Measurements from ENCODE around the gene CNPPD1.

Gene CNPPD1

GRCh38 chr2:219176818-219177551, at the start of gene CNPPD1:
Gene CNPPD1 (minus strand): TSS chr2:219176925. CDS start chr2:219176828, 97 bp downstream.
- DNase-seq (ENCODE audit: low read depth in 2 of 2), result peak; percentile 72 to 77

GRCh38 chr2:219225350-219225749, 48.6 kb upstream of the CNPPD1 start:
- DNase-seq (ENCODE audit: low read depth in 2 of 2), result no peak

GRCh38 chr2:219223831-219224610, 47.3 kb upstream of the CNPPD1 start:
- DNase-seq (ENCODE audit: low read depth in 2 of 2), result no peak

GRCh38 chr2:219221957-219222518, 45.3 kb upstream of the CNPPD1 start:
- no peak for DNase-seq (ENCODE audit: low read depth in 2 of 2)

- no peak for DNase-seq (ENCODE audit: low read depth in 2 of 2)
Observed at GRCh38 chr2:219220652-219221402, 44.1 kb upstream of the CNPPD1 start.

- no peak for DNase-seq (ENCODE audit: low read depth in 2 of 2)
Observed at GRCh38 chr2:219219784-219220532, 43.2 kb upstream of the CNPPD1 start.

- peak; percentile 57 to 83 for DNase-seq (ENCODE audit: low read depth in 2 of 2)
Observed at GRCh38 chr2:219218732-219219701, 42.3 kb upstream of the CNPPD1 start, which contains the start of gene ABCB6. Gene ABCB6 (minus strand): TSS chr2:219218958. CDS start chr2:219218673, 285 bp downstream.

GRCh38 chr2:219218217-219218731, 41.5 kb upstream of the CNPPD1 start:
- DNase-seq (ENCODE audit: low read depth in 2 of 2), result no peak

GRCh38 chr2:219216535-219216915, 39.8 kb upstream of the CNPPD1 start:
- DNase-seq (ENCODE audit: low read depth in 2 of 2), result no peak

GRCh38 chr2:219215871-219216534, 39.3 kb upstream of the CNPPD1 start:
- no peak for DNase-seq (ENCODE audit: low read depth in 2 of 2)

GRCh38 chr2:219214786-219215185, 38.1 kb upstream of the CNPPD1 start:
- DNase-seq (ENCODE audit: low read depth in 2 of 2), result no peak

GRCh38 chr2:219214141-219214540, 37.4 kb upstream of the CNPPD1 start:
- no peak for DNase-seq (ENCODE audit: low read depth in 2 of 2)

GRCh38 chr2:219213486-219214071, 36.9 kb upstream of the CNPPD1 start:
- DNase-seq (ENCODE audit: low read depth in 2 of 2), result no peak

- DNase-seq (ENCODE audit: low read depth in 2 of 2), result no peak
Observed at GRCh38 chr2:219213026-219213415, 36.3 kb upstream of the CNPPD1 start.

GRCh38 chr2:219210886-219211362, 34.2 kb upstream of the CNPPD1 start:
- no peak for DNase-seq (ENCODE audit: low read depth in 2 of 2)

GRCh38 chr2:219210196-219210885, 33.6 kb upstream of the CNPPD1 start:
- DNase-seq (ENCODE audit: low read depth in 2 of 2), result no peak

GRCh38 chr2:219209236-219210195, 32.8 kb upstream of the CNPPD1 start:
- no peak for DNase-seq (ENCODE audit: low read depth in 2 of 2)
